Mesothelial cell of epicardium (in vitro differentiated cells): Measurements from ENCODE around the gene HOXC9. TPM values are rescaled to one million over a fixed set of nuclear protein-coding genes. Genes with fewer than 3 reads are reported as not detected.

Experiments
- DNase-seq, 2 experiments: peaks; one replicate each; pipeline ENCODE4 v3.0.0; 2021; ENCODE audit warnings: low spot score in 2 of 2; ENCODE audit not compliant: unreplicated experiment in 2 of 2
- H3K27ac Mint-ChIP-seq: 2 replicates; pipeline ENCODE4 v1.8.0; 2021; ENCODE audit warnings: mixed read lengths
- H3K27me3 Mint-ChIP-seq: 2 replicates; pipeline ENCODE4 v1.8.0; 2021; ENCODE audit warnings: low read depth, mixed read lengths
- H3K36me3 Mint-ChIP-seq: 2 replicates; pipeline ENCODE4 v1.8.0; 2021; ENCODE audit warnings: mixed read lengths
- H3K4me1 Mint-ChIP-seq: 2 replicates; pipeline ENCODE4 v1.8.0; 2021; ENCODE audit warnings: mixed read lengths
- H3K4me3 Mint-ChIP-seq: 2 replicates; pipeline ENCODE4 v1.8.0; 2021; ENCODE audit warnings: mild to moderate bottlenecking, moderate library complexity, mixed read lengths
- H3K9me3 Mint-ChIP-seq: 2 replicates; pipeline ENCODE4 v1.8.0; 2021; ENCODE audit warnings: mixed read lengths
- CTCF ChIP-seq: fragments of 200-600 bp; sonication (generic); IDR thresholded peaks from one replicate; pipeline ENCODE4 v1.5.0; 2021; ENCODE audit warnings: antibody characterized with exemption; ENCODE audit not compliant: unreplicated experiment
- total RNA-seq: library from RNA; stranded (reverse); gene quantifications from 3 replicates; pipeline ENCODE4 v1.2.1, GENCODE V29; 2021

The HOXC9 gene
- total RNA-seq, 1 donor from 2014 or later: 2.0 TPM

GRCh38 chr12:53987787-53988230, 12.2 kb upstream of the HOXC9 start:
- Mint-ChIP-seq H3K9me3 (no peaks in the 10 kb centered on the region), H3K36me3 (no peaks in the 10 kb centered on the region), H3K27me3 (peaks cover 100% of the 10 kb centered on the region), H3K4me3 (no peak overlapping the region), H3K4me1 (peaks cover 19% of the 10 kb centered on the region), H3K27ac (no peak overlapping the region)
- DNase-seq: no peak
- TF ChIP-seq CTCF: no peak

GRCh38 chr12:53988541-53989226, 11.3 kb upstream of the HOXC9 start:
- no peak for TF ChIP-seq CTCF
- H3K36me3 Mint-ChIP-seq: no peaks in the 10 kb centered on the region
- H3K27ac Mint-ChIP-seq: no peak overlapping the region
- DNase-seq: no peak
- no peaks in the 10 kb centered on the region for H3K9me3 Mint-ChIP-seq
- H3K4me1 Mint-ChIP-seq: peaks cover 19% of the 10 kb centered on the region
- no peak overlapping the region for H3K4me3 Mint-ChIP-seq
- H3K27me3 Mint-ChIP-seq: peaks cover 100% of the 10 kb centered on the region

- H3K9me3 Mint-ChIP-seq: no peaks in the 10 kb centered on the region
- peak; percentile 37 for TF ChIP-seq CTCF
- H3K36me3 Mint-ChIP-seq: no peaks in the 10 kb centered on the region
- peaks cover 26% of the 10 kb centered on the region for H3K4me1 Mint-ChIP-seq
- H3K4me3 Mint-ChIP-seq: no peak overlapping the region
- no peak for DNase-seq
- H3K27me3 Mint-ChIP-seq: peaks cover 100% of the 10 kb centered on the region
- H3K27ac Mint-ChIP-seq: no peak overlapping the region
These were observed 10.5 kb upstream of the HOXC9 start for GRCh38 chr12:53989227-53990113.

GRCh38 chr12:53990311-53991076, 9.5 kb upstream of the HOXC9 start:
- no peaks in the 10 kb centered on the region for H3K36me3 Mint-ChIP-seq
- H3K9me3 Mint-ChIP-seq: no peaks in the 10 kb centered on the region
- no peak for DNase-seq
- peaks cover 27% of the 10 kb centered on the region for H3K4me1 Mint-ChIP-seq
- no peak overlapping the region for H3K4me3 Mint-ChIP-seq
- no peak overlapping the region for H3K27ac Mint-ChIP-seq
- H3K27me3 Mint-ChIP-seq: peaks cover 100% of the 10 kb centered on the region
- TF ChIP-seq CTCF: no peak

- no peak overlapping the region for H3K4me3 Mint-ChIP-seq
- no peak for DNase-seq
- H3K27ac Mint-ChIP-seq: no peak overlapping the region
- peaks cover 29% of the 10 kb centered on the region for H3K4me1 Mint-ChIP-seq
- H3K9me3 Mint-ChIP-seq: no peaks in the 10 kb centered on the region
- peaks cover 100% of the 10 kb centered on the region for H3K27me3 Mint-ChIP-seq
- no peaks in the 10 kb centered on the region for H3K36me3 Mint-ChIP-seq
- TF ChIP-seq CTCF: no peak
These were observed 8.9 kb upstream of the HOXC9 start for GRCh38 chr12:53991077-53991460.
